ENCODE data around the gene ALOX15B. TPM values are rescaled to one million over a fixed set of nuclear protein-coding genes. Genes with fewer than 3 reads are reported as not detected.
"Not testable (repeated sequence)": the region's sequence is repeated elsewhere in the genome, so short reads cannot be mapped to it uniquely, and the experiment has no call there.

The ALOX15B gene
- total and polyA plus RNA-seq, 2 donors = 0.24 to 5.1 TPM

GRCh38 chr17:8072729-8073461 is 34.0 kb downstream of the ALOX15B start:
- peak in 1 of 9 donors; percentile 37 for DNase-seq (ENCODE audit: low read depth in 6 of 9, low spot score in 9 of 9)
- WGBS = 6% methylated on average over 40 of the region's 40 CpGs
- Histone ChIP-seq H3K27ac (ENCODE audit: low read depth in 1 of 2, low read length in 1 of 2) (no peak overlapping the region), H3K4me1 (ENCODE audit: control insufficient read depth in 2 of 2, insufficient read depth in 2 of 2, low read length in 2 of 2) (peaks cover 13 to 18% of the 10 kb centered on the region in 2 donors), H3K27me3 (ENCODE audit: control insufficient read depth in 2 of 2, insufficient read depth in 1 of 2, low read length in 1 of 2) (peaks cover 44 to 93% of the 10 kb centered on the region in 2 donors), H3K4me3 (ENCODE audit: low read length in 2 of 2) (no peak overlapping the region), H3K36me3 (ENCODE audit: control insufficient read depth in 2 of 2, insufficient read depth in 2 of 2, low read length in 1 of 2) (no peaks in the 10 kb centered on the region), H3K9me3 (ENCODE audit: control insufficient read depth in 2 of 2, insufficient read depth in 1 of 2, low read length in 1 of 2) (peaks cover 1 to 3% of the 10 kb centered on the region in 2 donors)

- H3K27me3 ChIP-seq (ENCODE audit: control insufficient read depth in 2 of 2, insufficient read depth in 1 of 2, low read length in 1 of 2) = peaks cover 46 to 95% of the 10 kb centered on the region in 2 donors
- H3K4me3 ChIP-seq (ENCODE audit: low read length in 2 of 2) = no peak overlapping the region
- H3K4me1 ChIP-seq (ENCODE audit: control insufficient read depth in 2 of 2, insufficient read depth in 2 of 2, low read length in 2 of 2) = peaks cover 13 to 18% of the 10 kb centered on the region in 2 donors
- peak; percentile 29 to 79 (median 52) for DNase-seq (ENCODE audit: low read depth in 6 of 9, low spot score in 9 of 9)
- WGBS = 8% methylated on average over 28 of the region's 28 CpGs
- no peaks in the 10 kb centered on the region for H3K36me3 ChIP-seq (ENCODE audit: control insufficient read depth in 2 of 2, insufficient read depth in 2 of 2, low read length in 1 of 2)
- H3K9me3 ChIP-seq (ENCODE audit: control insufficient read depth in 2 of 2, insufficient read depth in 1 of 2, low read length in 1 of 2) = peaks cover 1 to 3% of the 10 kb centered on the region in 2 donors
- no peak overlapping the region for H3K27ac ChIP-seq (ENCODE audit: low read depth in 1 of 2, low read length in 1 of 2)
These were observed 35.0 kb downstream of the ALOX15B start for GRCh38 chr17:8073627-8074484.

- 79% methylated on average over 7 of the region's 7 CpGs for WGBS
- no peak for DNase-seq (ENCODE audit: low read depth in 6 of 9, low spot score in 9 of 9)
These were observed 35.7 kb downstream of the ALOX15B start for GRCh38 chr17:8074554-8074953.

GRCh38 chr17:8075081-8075480 is 36.2 kb downstream of the ALOX15B start:
- WGBS = 96% methylated on average over 3 of the region's 3 CpGs
- Histone ChIP-seq H3K4me3 (ENCODE audit: low read length in 2 of 2) (no peak overlapping the region), H3K27me3 (ENCODE audit: control insufficient read depth in 2 of 2, insufficient read depth in 1 of 2, low read length in 1 of 2) (peaks cover 44 to 98% of the 10 kb centered on the region in 2 donors), H3K9me3 (ENCODE audit: control insufficient read depth in 2 of 2, insufficient read depth in 1 of 2, low read length in 1 of 2) (peaks cover 1 to 4% of the 10 kb centered on the region in 2 donors), H3K4me1 (ENCODE audit: control insufficient read depth in 2 of 2, insufficient read depth in 2 of 2, low read length in 2 of 2) (peaks cover 13 to 28% of the 10 kb centered on the region in 2 donors), H3K27ac (ENCODE audit: low read depth in 1 of 2, low read length in 1 of 2) (no peak overlapping the region), H3K36me3 (ENCODE audit: control insufficient read depth in 2 of 2, insufficient read depth in 2 of 2, low read length in 1 of 2) (no peaks in the 10 kb centered on the region)
- DNase-seq (ENCODE audit: low read depth in 6 of 9, low spot score in 9 of 9) = no peak

More at GRCh38 chr17:8074554-8074953, 35.7 kb downstream of the ALOX15B start:
- Histone ChIP-seq H3K9me3 (ENCODE audit: control insufficient read depth in 2 of 2, insufficient read depth in 1 of 2, low read length in 1 of 2) (peaks cover 1 to 3% of the 10 kb centered on the region in 2 donors), H3K4me3 (ENCODE audit: low read length in 2 of 2) (no peak overlapping the region), H3K4me1 (ENCODE audit: control insufficient read depth in 2 of 2, insufficient read depth in 2 of 2, low read length in 2 of 2) (peaks cover 13 to 24% of the 10 kb centered on the region in 2 donors), H3K27me3 (ENCODE audit: control insufficient read depth in 2 of 2, insufficient read depth in 1 of 2, low read length in 1 of 2) (peaks cover 44 to 95% of the 10 kb centered on the region in 2 donors), H3K27ac (ENCODE audit: low read depth in 1 of 2, low read length in 1 of 2) (no peak overlapping the region), H3K36me3 (ENCODE audit: control insufficient read depth in 2 of 2, insufficient read depth in 2 of 2, low read length in 1 of 2) (no peaks in the 10 kb centered on the region)

GRCh38 chr17:8075574-8076342 is 36.9 kb downstream of the ALOX15B start:
- H3K27ac ChIP-seq (ENCODE audit: low read depth in 1 of 2, low read length in 1 of 2) = no peak overlapping the region
- H3K9me3 ChIP-seq (ENCODE audit: control insufficient read depth in 2 of 2, insufficient read depth in 1 of 2, low read length in 1 of 2) = peaks cover 1 to 10% of the 10 kb centered on the region in 2 donors
- H3K4me1 ChIP-seq (ENCODE audit: control insufficient read depth in 2 of 2, insufficient read depth in 2 of 2, low read length in 2 of 2) = peaks cover 15 to 32% of the 10 kb centered on the region in 2 donors
- no peak for DNase-seq (ENCODE audit: low read depth in 6 of 9, low spot score in 9 of 9)
- H3K27me3 ChIP-seq (ENCODE audit: control insufficient read depth in 2 of 2, insufficient read depth in 1 of 2, low read length in 1 of 2) = peaks cover 47 to 98% of the 10 kb centered on the region in 2 donors
- 96% methylated on average over 14 of the region's 14 CpGs for WGBS
- no peak overlapping the region for H3K4me3 ChIP-seq (ENCODE audit: low read length in 2 of 2)
- no peaks in the 10 kb centered on the region for H3K36me3 ChIP-seq (ENCODE audit: control insufficient read depth in 2 of 2, insufficient read depth in 2 of 2, low read length in 1 of 2)

GRCh38 chr17:8076502-8077266 is 37.8 kb downstream of the ALOX15B start:
- 87% methylated on average over 13 of the region's 13 CpGs for WGBS
- peaks cover 1 to 10% of the 10 kb centered on the region in 2 donors for H3K9me3 ChIP-seq (ENCODE audit: control insufficient read depth in 2 of 2, insufficient read depth in 1 of 2, low read length in 1 of 2)
- H3K27ac ChIP-seq (ENCODE audit: low read depth in 1 of 2, low read length in 1 of 2) = no peak overlapping the region
- H3K36me3 ChIP-seq (ENCODE audit: control insufficient read depth in 2 of 2, insufficient read depth in 2 of 2, low read length in 1 of 2) = no peaks in the 10 kb centered on the region
- DNase-seq (ENCODE audit: low read depth in 6 of 9, low spot score in 9 of 9) = no peak
- H3K4me1 ChIP-seq (ENCODE audit: control insufficient read depth in 2 of 2, insufficient read depth in 2 of 2, low read length in 2 of 2) = peaks cover 15 to 32% of the 10 kb centered on the region in 2 donors
- H3K4me3 ChIP-seq (ENCODE audit: low read length in 2 of 2) = no peak overlapping the region
- peaks cover 41 to 96% of the 10 kb centered on the region in 2 donors for H3K27me3 ChIP-seq (ENCODE audit: control insufficient read depth in 2 of 2, insufficient read depth in 1 of 2, low read length in 1 of 2)

GRCh38 chr17:8077939-8078338 is 39.1 kb downstream of the ALOX15B start:
- not testable (repeated sequence) for H3K4me3 ChIP-seq (ENCODE audit: low read length in 2 of 2); DNase-seq (ENCODE audit: low read depth in 6 of 9, low spot score in 9 of 9); H3K9me3 ChIP-seq (ENCODE audit: control insufficient read depth in 2 of 2, insufficient read depth in 1 of 2, low read length in 1 of 2); H3K27ac ChIP-seq (ENCODE audit: low read depth in 1 of 2, low read length in 1 of 2); H3K36me3 ChIP-seq (ENCODE audit: control insufficient read depth in 2 of 2, insufficient read depth in 2 of 2, low read length in 1 of 2)
- Histone ChIP-seq H3K27me3 (ENCODE audit: control insufficient read depth in 2 of 2, insufficient read depth in 1 of 2, low read length in 1 of 2) (peaks cover 30 to 96% of the 10 kb centered on the region in 2 donors), H3K4me1 (ENCODE audit: control insufficient read depth in 2 of 2, insufficient read depth in 2 of 2, low read length in 2 of 2) (peaks cover 7 to 23% of the 10 kb centered on the region in 2 donors)
- WGBS = 77% methylated on average over 5 of the region's 5 CpGs
